ENCODE results near the gene PRAMEF5.
A peak's percentile ranks its signal among the peaks of the same experiment; 100 is the strongest.
"Not testable (repeated sequence)": the region's sequence is repeated elsewhere in the genome, so short reads cannot be mapped to it uniquely, and the experiment has no call there.

Gene PRAMEF5

GRCh38 chr1:13253898-13254297, at the start of gene PRAMEF5:
Gene PRAMEF5 (plus strand): TSS chr1:13254198. CDS start chr1:13259269, 5,071 bp downstream.
- DNase-seq: not testable (repeated sequence)

GRCh38 chr1:13208712-13209111, 45.3 kb upstream of the PRAMEF5 start:
- DNase-seq: not testable (repeated sequence)

DNA sequence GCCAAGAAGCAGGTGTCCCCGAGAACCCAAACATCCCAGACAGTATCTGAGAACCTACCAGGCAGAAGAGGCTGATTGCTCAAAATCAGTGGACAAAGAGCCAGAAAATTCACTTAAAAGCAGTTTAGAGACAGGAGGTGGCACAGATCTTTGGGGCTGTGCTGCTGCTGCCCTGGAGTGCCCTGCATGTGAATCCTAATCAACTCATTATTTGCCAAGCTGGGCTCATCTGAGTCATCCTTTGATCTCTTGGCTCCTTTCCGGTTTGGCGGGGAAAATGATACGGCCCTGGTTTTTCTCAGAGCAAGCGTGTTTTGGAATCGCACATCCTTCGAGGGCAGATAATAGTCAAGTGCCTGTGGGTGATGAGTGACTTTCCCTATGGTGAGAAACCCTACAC, 37.4 kb upstream of the PRAMEF5 start:
- not testable (repeated sequence) for DNase-seq

GRCh38 chr1:13219203-13219602, 34.8 kb upstream of the PRAMEF5 start:
- not testable (repeated sequence) for DNase-seq

- DNase-seq: not testable (repeated sequence)
Observed at GRCh38 chr1:13222788-13223187, 31.2 kb upstream of the PRAMEF5 start.

- no peak for DNase-seq
Observed at GRCh38 chr1:13224480-13225060, 29.4 kb upstream of the PRAMEF5 start.

GRCh38 chr1:13225675-13226204, 28.3 kb upstream of the PRAMEF5 start, which contains the start of gene PRAMEF18:
Gene PRAMEF18 (minus strand): TSS chr1:13226154. CDS start chr1:13226106, 48 bp downstream.
- DNase-seq: not testable (repeated sequence)

DNA sequence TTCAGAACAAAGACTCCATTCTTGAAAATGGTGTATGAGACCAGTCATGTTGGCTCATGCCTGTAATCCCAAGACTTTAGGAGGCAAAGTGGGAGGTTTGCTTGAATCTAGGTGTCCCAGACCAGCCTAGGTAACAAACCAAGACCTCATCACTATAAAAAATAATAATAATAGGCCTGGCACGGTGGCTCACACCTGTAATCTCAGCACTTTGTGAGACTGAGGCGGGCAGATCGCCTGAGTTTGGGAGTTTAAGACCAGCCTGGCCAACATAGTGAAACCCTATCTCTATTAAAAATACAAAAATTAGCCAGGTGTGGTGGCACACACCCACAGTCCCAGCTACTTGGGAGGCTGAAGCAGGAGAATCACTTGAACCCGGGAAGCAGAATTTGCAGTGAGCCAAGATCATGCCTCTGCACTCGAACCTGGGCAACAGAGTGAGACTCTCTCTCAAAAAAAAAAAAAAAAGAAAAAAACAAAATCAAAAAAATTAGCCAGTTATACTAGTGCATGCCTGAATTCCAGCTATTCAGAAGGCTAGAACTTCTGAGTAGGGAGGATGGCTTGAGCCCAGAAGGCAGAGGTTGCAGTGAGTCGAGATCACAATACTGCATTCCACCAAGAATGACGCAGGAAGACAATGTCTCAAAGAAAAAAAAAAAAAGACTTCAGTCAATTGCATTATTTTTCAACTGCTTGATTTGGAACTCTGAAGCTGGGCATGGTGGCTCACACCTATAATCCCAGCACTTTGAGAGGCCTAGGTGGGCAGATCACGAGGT, 26.5 kb upstream of the PRAMEF5 start:
- not testable (repeated sequence) for DNase-seq

- DNase-seq: peak; percentile 46
Observed at GRCh38 chr1:13228343-13228781, 25.6 kb upstream of the PRAMEF5 start.

GRCh38 chr1:13230096-13230495, 23.9 kb upstream of the PRAMEF5 start:
- DNase-seq: not testable (repeated sequence)

DNA sequence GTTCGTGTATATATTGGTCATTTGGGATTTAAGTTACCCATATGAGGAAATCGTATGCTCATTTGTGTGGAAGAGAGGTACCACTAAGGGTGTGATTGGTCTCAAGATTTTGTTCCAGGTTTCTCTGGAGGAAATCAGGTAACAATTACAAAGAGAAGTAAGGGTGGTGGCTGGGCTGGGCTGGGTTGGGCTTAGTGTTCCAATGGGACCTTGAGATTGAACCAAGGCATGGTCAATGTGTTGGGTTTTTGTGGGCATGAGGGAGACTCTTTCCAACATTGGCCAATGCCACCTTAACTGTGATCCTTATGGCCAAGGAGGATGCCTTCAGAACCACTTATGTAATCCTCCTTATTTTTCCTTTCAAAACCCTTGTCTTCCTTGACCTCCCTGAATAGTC, 23.4 kb upstream of the PRAMEF5 start:
- DNase-seq: not testable (repeated sequence)

- not testable (repeated sequence) for DNase-seq
Observed at GRCh38 chr1:13231061-13231750, 22.8 kb upstream of the PRAMEF5 start.

DNA sequence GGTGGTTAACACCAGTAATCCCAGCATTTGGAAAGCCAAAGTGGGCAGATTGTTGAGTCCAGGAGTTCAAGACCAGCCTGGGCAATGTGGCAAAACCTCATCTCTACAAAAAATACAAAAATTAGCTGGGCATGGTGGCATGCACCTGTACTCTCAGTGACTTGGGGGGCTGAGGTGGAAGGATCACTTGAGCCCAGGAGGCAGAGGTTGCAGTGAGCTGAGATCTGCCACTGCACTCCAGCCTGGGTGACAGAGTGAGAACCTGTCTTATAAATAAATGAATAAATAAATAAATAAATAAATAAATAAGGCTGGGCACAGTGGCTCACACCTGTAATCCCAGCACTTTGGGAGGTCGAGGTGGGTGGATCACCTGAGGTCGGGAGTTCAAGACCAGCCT, 21.9 kb upstream of the PRAMEF5 start:
- not testable (repeated sequence) for DNase-seq

GRCh38 chr1:13234057-13234456, 19.9 kb upstream of the PRAMEF5 start:
- not testable (repeated sequence) for DNase-seq

DNA sequence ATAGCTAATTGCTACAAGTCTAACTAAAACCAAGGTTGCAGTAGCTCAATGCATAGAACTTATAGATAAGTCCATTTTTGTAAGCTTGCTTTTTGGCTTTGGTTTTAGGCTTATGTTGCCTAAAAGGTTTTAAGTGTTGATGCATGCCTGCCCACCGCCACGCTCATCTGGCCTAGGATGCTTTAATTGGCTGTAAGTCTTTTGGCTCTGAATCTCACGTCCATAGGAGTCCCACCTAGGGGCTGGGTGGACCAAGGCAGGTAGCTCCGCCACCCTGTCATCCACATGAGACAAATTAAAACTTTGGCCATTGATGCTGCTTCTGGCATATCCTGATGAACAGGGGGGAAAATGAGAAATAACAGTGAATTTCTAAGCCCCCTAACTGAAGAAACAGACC, 16.4 kb upstream of the PRAMEF5 start:
- DNase-seq: not testable (repeated sequence)

DNA sequence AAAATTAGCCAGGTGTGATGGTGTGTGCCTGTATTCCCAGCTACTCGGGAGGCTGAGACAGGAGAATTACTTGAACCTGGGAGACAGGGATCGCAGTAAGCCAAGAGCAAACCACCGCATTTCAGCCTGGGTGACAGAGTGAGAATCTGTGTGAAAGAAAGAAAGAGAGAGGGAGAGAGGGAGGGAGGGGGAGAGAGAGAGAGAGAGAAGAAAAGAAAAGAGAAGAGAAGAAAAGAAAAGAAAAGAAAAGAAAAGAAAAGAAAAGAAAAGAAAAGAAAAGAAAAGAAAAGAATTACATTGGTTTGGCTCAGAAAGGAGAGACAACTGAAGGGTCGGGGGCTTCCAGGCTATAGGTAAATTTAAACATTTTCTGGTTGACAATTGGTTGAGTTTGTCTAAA, 14.4 kb upstream of the PRAMEF5 start:
- not testable (repeated sequence) for DNase-seq

DNA sequence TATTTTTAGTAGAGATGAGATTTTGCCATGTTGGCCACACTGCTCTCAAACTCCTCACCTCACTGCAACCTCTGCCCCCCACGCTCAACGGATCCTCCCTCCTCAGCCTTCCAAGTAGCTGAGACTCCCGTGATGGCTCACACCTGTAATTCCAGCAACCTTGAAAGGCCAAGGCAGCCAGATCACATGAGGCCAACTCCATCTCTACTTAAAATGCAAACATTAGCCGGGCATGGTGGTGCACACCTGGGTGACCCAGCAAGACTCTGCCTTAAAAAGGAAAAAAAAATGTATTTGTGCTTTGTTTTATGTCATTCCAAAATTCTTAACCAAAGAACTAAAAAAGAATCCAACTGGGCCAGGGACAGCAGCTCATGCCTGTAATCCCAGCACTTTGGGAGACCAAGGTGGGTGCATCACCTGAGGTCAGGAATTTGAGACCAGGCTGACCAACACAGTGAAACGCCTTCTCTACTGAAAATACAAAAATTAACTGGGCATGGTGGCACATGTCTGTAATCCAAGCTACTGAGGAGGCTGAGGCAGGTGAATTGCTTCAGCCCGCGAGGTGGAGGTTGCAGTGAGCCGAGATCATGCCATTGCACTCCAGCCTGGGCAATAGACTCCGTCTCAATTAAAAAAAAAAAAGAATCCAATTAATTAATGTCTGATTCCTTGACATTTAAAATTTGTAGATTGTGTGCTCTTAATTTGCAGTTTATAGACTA, 10.3 kb upstream of the PRAMEF5 start:
- DNase-seq: not testable (repeated sequence)

- DNase-seq: not testable (repeated sequence)
Observed at GRCh38 chr1:13245841-13246553, 8.0 kb upstream of the PRAMEF5 start.

DNA sequence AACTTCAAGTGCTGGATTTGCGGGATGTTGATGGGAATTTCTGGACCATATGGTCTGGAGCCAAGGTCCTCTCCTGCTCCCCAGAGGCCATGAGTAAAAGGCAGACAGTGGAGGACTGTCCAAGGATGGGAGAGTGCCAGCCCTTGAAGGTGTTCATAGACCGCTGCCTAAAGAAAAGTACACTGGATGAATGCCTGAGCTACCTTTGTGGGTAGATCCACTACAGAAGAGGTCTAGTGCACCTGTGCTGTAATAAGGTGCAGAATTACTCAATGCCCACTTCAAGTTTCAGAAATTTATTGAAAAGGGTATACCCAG, 7.5 kb upstream of the PRAMEF5 start:
- not testable (repeated sequence) for DNase-seq

GRCh38 chr1:13247122-13247521, 6.9 kb upstream of the PRAMEF5 start:
- DNase-seq: not testable (repeated sequence)

- DNase-seq: not testable (repeated sequence)
Observed at GRCh38 chr1:13265124-13265523, 11.1 kb downstream of the PRAMEF5 start.

DNA sequence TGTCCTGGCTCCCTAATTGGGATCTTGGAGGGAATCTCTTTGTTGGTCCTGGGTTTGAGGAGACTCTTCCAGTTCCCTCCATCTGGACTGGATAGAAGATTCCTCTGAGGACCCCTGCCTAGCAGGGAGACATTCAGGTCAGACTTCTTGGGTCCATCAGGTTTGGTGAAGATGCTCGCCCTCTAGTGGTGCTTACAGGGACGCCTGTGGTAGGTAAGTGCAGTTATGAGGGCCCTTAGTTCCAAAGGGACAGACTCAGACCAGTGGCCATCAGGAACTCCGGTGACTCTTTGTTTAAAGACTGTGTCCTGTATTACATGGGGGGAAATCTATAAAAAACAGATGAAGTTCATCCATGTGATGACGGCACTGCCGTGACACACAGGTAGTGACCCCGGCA, 23.0 kb downstream of the PRAMEF5 start:
- DNase-seq: not testable (repeated sequence)

Measured in stimulated activated CD4-positive, alpha-beta T cell treated with anti-CD3 and anti-CD28 coated beads, Interleukin-1b, Interleukin-23, amount 100 ng/mL, for 48 hours (primary cell).